Fibroblast of the conjunctiva (primary cell): Measurements from ENCODE around the gene BIN2.

Source experiments
- DNase-seq: peaks from one replicate; pipeline ENCODE4 v3.0.0-alpha.2; 2010; ENCODE audit warnings: low read depth

Gene BIN2

DNA sequence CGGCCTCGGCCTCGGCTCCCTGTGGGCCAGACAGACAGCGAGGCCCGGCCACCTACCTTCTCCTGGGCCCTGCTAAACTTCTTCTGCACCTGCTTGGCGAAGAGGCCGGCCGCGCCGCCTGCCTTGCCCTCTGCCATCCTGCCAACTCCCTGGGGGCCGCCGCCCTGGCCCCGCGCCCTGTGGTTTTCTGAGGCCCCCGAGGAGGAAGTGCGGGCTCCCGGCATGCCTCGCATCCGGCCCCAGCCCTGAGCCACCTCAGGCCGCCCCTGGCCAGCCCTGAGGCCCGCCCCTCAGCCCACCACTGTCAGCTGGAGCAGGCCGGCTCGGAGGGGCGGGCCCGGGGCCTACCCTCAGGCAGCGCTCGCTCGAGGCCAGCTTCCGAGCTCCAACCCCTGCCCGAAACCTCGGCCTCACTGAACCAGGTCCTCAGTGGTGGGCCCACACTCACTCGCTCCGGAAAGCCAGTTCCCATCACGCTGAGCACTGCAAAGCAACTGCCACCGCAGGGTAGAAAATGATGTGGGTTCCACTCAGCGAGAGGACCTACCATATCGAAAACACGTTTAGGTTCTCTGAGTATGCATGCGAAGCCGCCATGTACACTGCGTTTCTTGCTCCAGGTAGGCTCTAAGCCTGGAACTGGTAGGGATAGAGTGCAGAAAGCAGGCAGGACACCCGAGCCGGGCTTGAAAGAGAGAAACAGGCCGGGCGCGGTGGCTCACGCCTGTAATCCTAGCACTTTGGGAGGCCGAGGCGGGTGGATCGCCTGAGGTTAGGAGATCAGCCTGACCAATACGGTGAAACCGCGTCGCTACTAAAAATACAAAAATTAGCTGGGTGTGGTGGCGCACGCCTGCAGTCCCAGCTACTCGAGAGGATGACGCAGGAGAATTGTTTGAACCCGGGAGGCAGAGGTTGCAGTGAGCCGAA is at the start of gene BIN2:
Gene BIN2, minus strand, starts transcription at position 209 of the 930 bp plus-strand sequence. Its CDS starts 72 bp downstream, at position 137.
- DNase-seq, result no peak

DNA sequence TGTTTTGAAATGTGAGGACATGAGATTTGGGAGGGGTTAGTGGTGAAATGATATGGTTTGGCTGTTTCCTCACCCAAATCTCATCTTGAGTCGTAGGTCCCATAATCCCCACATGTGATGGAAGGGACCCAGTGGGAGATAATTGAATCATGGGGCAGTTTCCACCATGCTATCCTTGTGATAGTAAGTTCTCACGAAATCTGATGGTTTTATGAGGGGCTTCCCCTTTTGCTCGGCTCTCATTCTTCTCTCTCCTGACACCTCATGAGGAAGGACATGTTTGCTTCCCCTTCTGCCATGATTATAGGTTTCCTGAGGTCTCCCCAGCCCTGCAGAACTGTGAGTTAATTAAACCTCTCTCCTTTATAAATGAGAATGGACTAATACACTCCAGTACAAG is 49.2 kb upstream of the BIN2 start:
- no peak for DNase-seq

DNA sequence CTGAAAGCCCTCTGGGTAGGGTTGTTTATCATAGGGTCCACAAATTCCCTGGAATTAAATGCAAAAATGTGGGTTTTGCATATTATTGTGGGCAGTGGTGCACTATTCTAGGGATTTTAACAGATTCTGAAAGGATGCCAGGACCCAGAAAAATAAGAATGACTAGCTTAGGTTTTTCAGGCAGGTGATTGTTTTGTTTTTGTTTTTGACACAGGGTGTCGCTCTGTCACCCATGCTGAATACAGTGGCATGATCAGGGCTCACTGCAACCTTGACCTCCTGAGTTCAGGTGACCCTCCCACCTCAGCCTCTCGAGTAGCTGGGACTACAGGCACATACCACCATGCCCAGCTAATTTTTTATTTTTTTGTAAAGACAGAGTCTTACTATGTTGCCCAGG is 48.0 kb upstream of the BIN2 start:
- no peak for DNase-seq

DNA sequence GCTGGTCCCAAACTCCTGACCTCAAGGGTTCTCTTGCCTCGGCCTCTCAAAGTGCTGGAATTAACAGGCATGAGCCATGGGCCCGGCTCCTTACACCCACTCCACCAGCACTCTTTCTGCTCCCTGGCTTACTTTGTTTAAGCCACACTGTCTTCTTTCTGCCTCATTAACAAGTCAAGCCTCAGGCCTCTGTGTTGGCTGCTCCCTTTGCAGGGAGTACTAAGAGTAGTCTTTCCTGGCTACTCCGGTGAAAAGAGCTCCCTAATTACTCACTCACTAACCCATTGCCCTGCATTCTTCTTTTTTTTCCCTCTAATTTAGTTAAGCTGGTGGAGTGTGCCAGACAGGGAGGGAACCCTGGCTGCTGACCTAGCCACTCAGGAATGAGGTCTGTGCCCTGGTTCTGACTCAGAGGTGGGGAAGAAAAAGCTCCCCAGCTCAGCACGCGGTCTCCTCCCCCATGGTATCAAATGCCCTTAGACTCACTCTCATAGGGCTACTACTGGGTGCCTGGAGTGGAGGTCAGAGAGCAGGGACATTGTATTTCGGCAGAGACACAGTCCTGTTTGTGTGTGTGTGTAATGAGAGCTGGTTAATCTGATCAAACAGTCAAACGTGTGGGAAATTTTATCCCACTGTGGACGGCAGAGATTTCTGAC is 47.5 kb upstream of the BIN2 start:
- DNase-seq, result peak; percentile 91

DNA sequence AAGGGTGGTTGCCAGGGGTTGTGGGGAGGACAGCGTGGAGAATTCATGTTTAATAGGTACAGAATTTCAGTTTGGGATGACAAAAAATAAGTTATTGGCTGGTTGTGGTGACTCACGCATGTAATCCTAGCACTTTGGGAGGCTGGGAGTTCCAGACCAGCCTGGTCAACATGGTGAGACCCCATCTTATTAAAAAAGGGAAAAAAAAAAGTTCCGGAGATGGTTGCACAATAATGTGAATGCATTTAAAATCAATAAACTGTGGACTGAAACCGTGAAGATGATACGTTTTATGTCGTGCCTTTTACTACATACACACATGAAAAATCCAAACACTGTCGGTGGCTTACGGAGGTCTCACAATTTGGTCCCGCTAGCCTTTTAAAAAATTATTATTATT is 46.7 kb upstream of the BIN2 start:
- DNase-seq, result no peak

DNA sequence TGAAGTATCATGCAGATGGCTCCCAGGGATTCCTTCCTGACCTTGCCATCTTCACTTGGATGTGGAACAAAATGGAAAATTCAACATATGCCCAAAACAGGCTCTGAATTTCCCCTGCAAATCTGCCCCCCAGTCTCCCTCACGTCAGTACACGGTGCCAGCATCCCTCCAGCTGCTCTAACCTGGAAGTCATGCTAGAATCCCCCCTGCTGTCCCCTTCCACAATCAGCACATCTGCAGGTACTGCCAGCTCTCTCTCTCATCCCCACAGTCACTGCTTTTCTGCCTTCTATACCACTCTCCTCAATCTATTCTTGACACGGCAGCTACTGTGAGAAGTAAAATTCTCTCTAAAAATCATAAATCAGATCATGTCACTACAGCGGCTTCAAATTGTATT is 45.6 kb upstream of the BIN2 start:
- DNase-seq, result no peak

DNA sequence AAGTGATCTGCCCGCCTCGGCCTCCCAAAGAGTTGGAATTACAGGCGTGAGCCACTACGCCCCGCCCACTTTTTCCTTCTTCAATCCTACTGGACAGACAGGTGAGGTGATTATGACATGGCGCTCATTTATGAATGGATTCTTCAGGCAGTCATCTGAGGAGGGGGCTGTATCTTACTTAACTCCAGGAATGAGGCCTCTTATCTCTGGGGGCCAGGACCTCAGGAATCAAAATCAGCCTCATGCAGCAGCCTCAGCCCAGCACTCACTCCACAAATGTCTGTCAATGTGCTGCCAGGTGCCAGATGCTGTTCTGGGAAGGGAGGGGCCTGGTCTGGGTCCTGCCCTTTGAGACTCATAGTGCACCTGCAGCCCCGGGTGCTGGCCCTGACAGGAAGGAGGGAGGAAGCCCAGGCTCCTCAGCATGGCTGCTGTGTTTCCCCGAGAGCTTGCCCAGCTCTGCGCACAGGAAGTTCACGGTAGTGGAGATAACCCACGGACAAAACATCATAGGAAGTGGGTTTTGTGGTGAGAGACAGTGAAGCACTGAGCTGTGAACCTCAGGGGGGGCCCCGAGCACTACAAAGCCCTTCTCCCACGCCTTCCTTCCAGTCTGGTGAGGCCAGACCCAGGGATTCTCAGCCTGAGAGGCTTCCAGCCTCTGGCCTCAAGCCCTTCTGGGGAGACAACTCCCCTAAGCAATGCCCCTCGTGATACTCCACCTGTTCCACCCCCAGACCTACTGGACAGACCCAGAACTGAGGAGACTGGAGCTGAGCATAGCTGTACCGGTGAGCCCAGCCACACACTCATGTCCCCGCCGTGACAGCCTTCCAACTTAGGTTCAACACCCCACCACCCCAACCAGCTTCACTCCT is 44.9 kb upstream of the BIN2 start:
- no peak for DNase-seq

DNA sequence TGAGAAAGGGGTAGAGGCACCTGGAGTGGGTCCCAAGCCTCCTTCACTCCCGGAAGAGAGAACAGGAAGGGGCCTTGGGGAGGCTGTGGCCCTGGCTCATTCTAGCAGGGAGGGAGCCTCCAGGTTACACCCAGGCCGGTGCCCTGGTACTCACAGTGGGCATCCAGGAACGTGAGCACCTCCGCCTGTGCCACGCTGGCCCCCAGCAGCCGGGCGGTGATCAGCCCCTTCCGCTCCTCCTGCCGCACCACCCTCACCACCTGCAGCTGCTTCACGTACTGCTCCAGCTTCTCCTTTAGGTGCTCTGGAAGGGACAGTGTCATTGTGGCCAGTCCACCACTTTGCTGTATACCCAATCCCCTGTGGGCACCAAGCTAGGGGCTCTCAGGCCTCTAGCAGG is 41.3 kb upstream of the BIN2 start:
- no peak for DNase-seq

DNA sequence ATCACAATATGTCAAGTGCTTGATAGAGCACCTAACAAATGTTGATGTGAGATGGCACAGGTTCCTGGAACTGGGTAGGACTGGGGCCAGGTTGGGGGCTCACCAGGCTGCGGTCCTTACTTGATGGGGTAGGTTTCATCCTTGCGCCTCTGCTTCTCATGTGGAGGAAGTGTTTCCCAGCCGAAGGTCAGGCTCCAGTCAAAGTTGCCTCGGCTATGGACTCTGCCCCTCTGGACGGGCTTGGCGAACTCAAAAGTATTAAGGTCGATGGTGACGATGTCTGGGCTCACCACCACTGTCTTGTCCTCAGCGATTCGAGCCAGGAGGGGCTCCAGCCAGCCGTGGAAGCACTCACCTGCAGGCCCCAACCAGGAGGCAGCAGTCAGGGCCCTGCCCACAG is 40.0 kb upstream of the BIN2 start:
- no peak for DNase-seq

DNA sequence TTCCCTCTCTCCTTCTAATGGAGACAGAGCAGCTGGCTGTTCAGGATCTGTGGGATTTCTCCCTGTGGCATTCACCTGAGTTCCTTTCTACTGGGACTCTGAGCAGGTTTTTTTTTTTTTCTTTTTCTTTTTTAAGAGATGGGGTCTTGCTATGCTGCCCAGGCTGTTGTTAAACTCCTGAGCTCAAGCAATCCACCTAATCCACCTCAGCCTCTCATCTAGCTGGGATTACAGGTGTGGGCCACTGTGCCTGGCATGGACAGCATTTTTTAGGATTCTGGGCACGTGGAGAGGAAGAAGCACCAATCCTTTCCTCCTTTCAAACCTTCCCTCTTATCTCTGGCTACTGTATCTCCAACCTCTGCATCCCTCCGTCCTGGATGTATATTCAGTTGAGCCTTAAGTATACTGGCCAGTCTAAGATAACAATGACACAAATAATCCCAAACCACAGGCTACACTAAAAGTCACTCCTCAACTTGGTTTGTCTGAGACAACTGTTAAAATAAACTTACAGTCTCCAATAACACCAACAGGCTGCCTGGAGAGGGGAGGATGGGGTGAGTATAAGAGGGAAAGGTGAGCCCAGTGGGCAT is 38.9 kb upstream of the BIN2 start:
- no peak for DNase-seq

DNA sequence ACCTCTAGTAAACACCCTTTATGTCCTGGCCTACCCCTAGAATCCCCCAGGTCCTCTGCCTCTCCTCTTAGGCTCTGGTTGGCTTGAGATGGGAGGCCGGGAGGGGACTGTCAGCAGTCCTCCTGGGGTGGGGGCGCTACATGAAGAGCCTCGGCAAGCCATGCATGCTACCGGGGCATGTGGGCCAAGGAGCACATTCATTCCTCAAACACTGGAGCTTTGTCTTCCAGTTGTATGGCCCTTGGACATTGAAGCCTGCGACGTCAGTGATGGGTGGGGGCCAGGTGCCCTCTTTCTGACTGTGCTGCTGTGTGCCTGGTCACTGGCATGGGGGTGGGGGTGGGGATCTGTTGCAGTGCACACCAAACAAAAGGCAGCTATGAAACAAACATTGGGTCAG is 38.3 kb upstream of the BIN2 start:
- DNase-seq, result no peak

DNA sequence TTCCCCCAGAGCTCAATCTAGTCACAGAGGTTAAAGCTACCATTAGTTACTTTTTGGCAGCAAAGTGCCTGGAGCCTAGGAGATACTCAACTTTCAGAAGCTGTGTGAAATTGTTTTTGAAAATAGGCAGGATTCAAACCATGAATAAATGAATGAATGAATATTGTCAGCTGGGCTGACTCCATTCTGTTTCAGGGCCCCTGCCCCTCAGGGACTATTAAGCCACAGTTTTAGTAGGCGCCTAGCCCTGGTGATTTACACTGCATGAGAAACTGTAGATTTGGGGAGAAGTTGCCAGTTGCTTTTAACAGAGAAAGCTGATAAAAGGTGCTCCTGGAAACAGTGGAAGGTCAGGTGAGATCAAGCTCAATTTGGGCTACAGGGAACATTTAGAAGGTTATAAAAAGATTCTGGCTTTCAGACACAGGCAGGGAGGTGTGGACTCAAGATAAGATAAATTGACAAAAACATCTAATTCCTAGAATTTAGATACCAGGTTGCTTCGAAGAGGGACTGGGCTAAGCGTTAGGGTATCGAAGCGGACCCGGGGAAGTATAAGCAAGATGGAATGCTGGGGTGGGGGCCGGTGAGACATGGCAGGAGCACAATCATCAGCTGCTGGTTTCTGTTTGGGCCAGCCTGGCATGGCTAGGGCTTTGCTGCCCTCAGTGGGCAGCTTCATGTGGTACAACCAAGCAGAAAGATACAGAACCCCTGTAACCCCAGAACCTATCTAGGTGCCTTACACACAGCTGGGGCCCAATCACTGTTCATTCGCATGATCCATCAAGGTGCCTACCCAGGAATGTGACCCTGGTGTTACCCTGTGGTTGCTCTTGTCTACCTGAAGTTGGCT is 37.4 kb upstream of the BIN2 start:
- no peak for DNase-seq

DNA sequence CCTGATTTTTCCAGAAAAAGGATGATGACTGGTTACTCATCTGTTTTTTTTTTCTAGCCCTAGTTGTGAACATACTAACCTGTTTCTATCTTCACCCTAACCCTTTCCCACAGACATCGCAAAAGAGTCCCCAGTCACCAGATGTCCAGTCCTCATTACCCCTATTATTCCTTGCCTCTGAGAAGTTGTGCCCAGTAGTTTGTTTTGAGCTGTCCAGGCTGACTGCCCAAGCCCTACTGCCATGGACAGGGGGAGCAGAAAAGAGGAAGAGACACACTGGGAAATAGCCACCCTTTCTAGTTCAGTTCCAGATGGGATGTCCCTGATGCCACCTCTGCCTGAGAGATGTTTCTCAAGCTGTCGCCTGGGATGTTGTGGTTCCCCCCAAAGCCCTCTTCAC is 36.3 kb upstream of the BIN2 start:
- DNase-seq, result no peak

DNA sequence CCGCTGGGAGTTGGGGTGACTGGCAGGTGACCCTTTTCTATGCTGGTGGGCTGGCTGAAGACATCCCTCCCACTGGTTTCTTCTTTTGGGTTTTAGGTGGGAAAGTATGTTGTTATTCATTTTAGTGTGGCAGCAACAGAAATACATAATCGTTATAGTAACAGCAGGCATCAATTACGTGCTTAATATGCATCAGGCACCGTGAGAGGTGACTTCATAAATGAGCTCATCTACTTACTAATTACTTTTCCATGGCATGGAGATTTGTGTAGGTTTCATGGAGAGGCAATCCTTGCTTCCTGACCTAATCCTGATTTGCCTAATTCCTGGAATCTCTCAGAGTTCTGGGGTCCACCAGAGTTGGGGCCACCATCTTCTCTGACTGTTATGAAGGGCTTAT is 35.9 kb upstream of the BIN2 start:
- DNase-seq, result no peak

DNA sequence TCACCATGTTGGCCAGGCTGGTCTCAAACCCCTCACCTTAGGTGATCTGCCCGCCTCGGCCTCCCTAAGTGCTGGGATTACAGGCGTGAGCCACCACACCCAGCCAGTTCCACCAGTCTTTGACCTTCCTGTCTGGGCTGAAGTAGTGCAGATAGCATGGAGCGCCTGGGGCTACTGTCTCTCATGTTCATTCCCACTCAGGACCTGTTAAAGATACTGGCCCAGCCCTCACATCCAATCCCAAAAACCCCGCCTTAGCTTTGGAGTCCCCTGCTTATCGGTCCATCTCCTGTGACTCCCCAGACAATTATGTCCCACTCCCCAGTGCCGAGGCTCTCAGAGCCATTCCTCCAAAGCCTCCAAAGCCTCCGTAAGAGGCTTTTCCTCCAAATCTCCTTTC is 34.5 kb upstream of the BIN2 start:
- no peak for DNase-seq

DNA sequence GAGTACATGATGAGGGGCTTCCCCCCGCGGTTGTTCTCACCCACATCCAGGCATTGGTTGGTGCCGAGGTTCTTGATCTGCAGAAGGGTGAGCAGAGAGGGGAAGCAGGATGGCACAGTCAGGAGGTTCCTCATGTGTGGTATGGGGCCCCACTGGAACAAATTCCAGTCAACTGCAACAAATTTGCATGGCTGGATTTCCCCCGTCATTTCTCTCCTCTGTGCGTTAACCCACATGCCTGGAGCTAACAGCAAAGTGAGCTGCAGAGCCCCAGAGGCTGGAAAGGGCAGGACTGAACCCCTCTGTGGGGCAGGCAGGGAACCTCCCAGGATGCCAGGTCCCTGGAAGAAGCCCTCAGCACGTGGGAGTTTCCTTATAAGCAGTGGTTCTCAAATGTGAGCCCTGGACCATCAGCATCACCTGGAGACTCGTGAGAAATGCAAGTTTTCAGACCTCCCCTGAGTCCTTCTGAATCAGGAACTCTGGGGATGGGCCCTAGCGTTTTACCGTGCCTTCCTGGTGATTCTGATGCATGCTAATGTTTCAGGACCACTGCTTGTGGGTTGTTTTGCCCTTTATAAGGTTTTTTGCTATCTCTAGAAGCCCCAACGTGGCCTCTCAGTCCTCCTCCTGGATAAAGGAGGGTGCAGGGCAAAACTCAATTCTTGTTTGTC is 33.5 kb upstream of the BIN2 start:
- no peak for DNase-seq

DNA sequence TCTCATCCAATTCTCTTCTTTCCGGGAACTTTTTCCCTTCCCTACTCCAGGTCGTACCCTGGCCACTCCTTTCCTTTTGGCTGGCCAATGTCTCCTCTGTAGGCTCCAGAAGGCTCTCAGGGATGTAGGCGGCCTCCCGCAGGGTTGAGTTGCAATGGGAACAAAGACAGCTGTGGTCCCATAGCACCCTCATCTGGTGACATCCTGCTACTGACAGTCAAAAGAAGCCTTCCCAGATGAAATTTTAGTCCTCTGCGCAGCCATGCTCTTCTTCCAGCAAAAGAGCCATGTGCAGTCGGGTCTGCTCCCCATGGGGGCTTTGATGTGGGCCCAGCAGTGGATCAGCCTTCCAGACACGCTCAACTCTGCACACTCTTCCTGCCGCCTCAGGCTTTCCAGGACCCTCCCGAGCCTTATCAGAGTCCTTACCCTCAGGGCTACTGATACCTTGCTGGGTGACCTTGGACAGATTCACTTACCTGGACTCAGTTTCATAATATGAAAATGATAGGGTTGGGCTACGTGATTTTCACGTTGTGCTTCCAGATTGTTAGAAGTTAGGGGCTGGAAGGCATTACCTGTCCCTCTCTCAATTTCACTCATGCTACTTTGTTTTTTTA is 28.0 kb upstream of the BIN2 start:
- DNase-seq, result peak; percentile 58

DNA sequence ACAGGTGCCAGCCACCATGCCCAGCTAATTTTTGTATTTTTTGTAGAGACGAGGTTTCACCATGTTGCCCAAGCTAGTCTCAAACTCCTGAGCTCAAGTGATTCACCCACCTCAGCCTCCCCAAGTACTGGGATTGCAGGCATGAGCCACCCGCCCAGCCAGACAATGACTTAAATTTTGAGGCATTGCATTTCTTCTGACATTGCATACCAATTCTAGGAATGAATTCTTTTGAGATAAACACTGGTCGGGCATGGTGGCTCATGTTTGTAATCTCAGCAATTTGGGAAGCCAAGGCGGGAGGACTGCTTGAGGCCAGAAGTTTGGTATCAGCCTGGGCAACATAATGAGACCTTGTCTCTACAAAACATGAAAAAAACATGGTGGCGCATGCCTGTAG is 25.1 kb upstream of the BIN2 start:
- DNase-seq, result no peak

DNA sequence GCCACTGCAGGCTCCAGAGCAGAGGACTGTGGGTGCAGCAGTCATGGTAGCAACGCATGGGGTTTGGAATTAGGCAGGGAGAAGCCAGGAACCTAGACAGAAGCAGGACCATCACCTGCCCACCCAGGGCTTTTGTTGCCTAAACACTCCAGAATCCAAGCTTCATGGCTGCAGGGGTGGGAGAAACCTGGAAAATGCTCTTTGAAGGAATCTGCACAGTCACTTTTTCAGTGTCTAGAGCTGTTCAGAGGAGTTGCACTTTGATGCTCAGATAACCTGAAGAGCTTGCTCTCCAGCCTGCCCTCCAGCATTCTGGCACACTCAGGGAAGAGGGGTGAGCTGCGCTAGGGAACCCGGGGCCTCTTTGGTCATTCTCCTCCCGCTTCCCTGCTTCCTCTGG is 24.1 kb upstream of the BIN2 start:
- DNase-seq, result no peak

DNA sequence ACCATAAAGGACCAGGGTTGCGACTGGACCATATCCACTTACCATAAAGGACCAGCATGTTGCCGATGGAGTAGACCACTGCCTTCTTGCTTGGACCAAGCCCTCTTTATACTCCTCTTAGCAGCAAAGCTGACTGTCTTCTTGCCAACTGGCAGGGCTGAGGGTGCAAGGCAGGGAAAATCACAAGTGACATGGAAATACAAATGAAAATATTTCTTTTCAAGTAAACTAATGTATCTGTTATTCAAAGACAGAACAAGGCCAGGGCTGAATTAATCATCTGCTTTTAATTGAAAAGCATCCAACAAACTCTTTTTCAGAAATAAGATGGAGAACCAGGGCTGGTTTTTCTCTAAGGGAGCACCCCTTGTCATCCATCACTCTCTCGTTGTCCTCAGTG is 22.6 kb upstream of the BIN2 start, which contains the start of gene CELA1:
Gene CELA1, minus strand, starts transcription at position 99 of the 400 bp plus-strand sequence. Its CDS starts 41 bp downstream, at position 58.
- DNase-seq, result no peak
